Choroid plexus epithelial cell (primary cell): Measurements from ENCODE around the gene RCN2.

Source experiments
- DNase-seq: peaks from one replicate; pipeline ENCODE4 v3.0.0-alpha.2; 2010; ENCODE audit warnings: low read depth
- H3K4me3 ChIP-seq: 2 replicates; pipeline ENCODE4 v1.5.1; 2011; ENCODE audit warnings: low read depth, mild to moderate bottlenecking, control low read depth, low read length, moderate library complexity
- CTCF ChIP-seq: conservative IDR thresholded peaks from 2 replicates; pipeline ENCODE4 v1.5.1; 2011; ENCODE audit warnings: low read depth, mild to moderate bottlenecking, control low read depth, inconsistent platforms, low read length, moderate library complexity

RCN2 gene

GRCh38 chr15:76935620-76936019 is 4.1 kb downstream of the RCN2 start:
- H3K4me3 ChIP-seq = no peak overlapping the region
- DNase-seq = no peak
- TF ChIP-seq CTCF = no peak

- TF ChIP-seq CTCF = no peak
- peak; percentile 8 for DNase-seq
- H3K4me3 ChIP-seq = no peak overlapping the region
These were observed 5.1 kb downstream of the RCN2 start for GRCh38 chr15:76936671-76937070.

GRCh38 chr15:76938752-76939151 is 7.2 kb downstream of the RCN2 start:
- DNase-seq = no peak
- H3K4me3 ChIP-seq = no peak overlapping the region
- TF ChIP-seq CTCF = no peak

- H3K4me3 ChIP-seq = no peak overlapping the region
- TF ChIP-seq CTCF = no peak
- DNase-seq = peak; percentile 48
These were observed 8.2 kb downstream of the RCN2 start for GRCh38 chr15:76939715-76940114.

GRCh38 chr15:76941636-76942035 is 10.1 kb downstream of the RCN2 start:
- no peak for DNase-seq
- TF ChIP-seq CTCF = no peak

GRCh38 chr15:76942331-76942730 is 10.8 kb downstream of the RCN2 start:
- no peak overlapping the region for H3K4me3 ChIP-seq
- DNase-seq = no peak
- no peak for TF ChIP-seq CTCF

More at GRCh38 chr15:76941636-76942035, 10.1 kb downstream of the RCN2 start:
- no peak overlapping the region for H3K4me3 ChIP-seq

GRCh38 chr15:76945494-76946093 is 14.0 kb downstream of the RCN2 start:
- DNase-seq = no peak
- no peak for TF ChIP-seq CTCF
- no peak overlapping the region for H3K4me3 ChIP-seq
